WTC11 (cell line): ENCODE data around the gene MEN1. TPM values are rescaled to one million over a fixed set of nuclear protein-coding genes. Genes with fewer than 3 reads are reported as not detected.
"Not testable (repeated sequence)": the region's sequence is repeated elsewhere in the genome, so short reads cannot be mapped to it uniquely, and the experiment has no call there.

Experiments
- ATAC-seq: fragments of 200-7000 bp; cut with Tn5 transposase; 2 replicates; pipeline ENCODE4 v1.10.0; 2021; ENCODE audit warnings: mild to moderate bottlenecking, moderate library complexity
- CTCF ChIA-PET: fragments of 300-600 bp; sonication (Branson Sonifier 250); formaldehyde crosslinking; loops from one replicate; lab custom pipeline; 2021; ENCODE audit warnings: antibody characterized with exemption; lab: Charles Lee
- POLR2A ChIA-PET: fragments of 350-600 bp; sonication (Branson Sonifier 250); formaldehyde crosslinking; loops from one replicate; lab custom pipeline; 2021; ENCODE audit warnings: antibody characterized with exemption; lab: Charles Lee
- DNase-seq: peaks from one replicate; pipeline ENCODE4 v3.0.0; 2021; ENCODE audit warnings: low spot score
- H3K27ac Mint-ChIP-seq: 2 replicates; pipeline ENCODE4 v1.8.0; 2021; ENCODE audit warnings: mixed read lengths
- H3K27me3 Mint-ChIP-seq: 2 replicates; pipeline ENCODE4 v1.8.0; 2021; ENCODE audit warnings: low read depth, mild to moderate bottlenecking, moderate library complexity, mixed read lengths
- H3K36me3 Mint-ChIP-seq: 2 replicates; pipeline ENCODE4 v1.8.0; 2021; ENCODE audit warnings: mixed read lengths
- H3K4me1 Mint-ChIP-seq: 2 replicates; pipeline ENCODE4 v1.8.0; 2022; ENCODE audit warnings: mixed read lengths
- H3K4me3 Mint-ChIP-seq: 2 replicates; pipeline ENCODE4 v1.8.0; 2021; ENCODE audit warnings: mild to moderate bottlenecking, moderate library complexity, mixed read lengths
- H3K9me3 Mint-ChIP-seq: 2 replicates; pipeline ENCODE4 v1.8.0; 2021; ENCODE audit warnings: mixed read lengths
- CDX4 ChIP-seq: fragments of 250-450 bp; sonication (Bioruptor Pico); IDR thresholded peaks from 2 replicates; pipeline ENCODE4 v1.9.0; 2021; ENCODE audit warnings: moderate library complexity, mild to moderate bottlenecking, inconsistent platforms, borderline replicate concordance
- ERG ChIP-seq: fragments of 250-450 bp; sonication (Bioruptor Pico); IDR thresholded peaks from 2 replicates; pipeline ENCODE4 v1.8.0; 2021; ENCODE audit warnings: mild to moderate bottlenecking
- GABPB1 ChIP-seq: sonication (generic); formaldehyde crosslinking; IDR thresholded peaks from 2 replicates; pipeline ENCODE4 v1.8.1; 2023; ENCODE audit warnings: mild to moderate bottlenecking, missing genetic modification reagents
- MLX ChIP-seq: sonication (generic); formaldehyde crosslinking; IDR thresholded peaks from 2 replicates; pipeline ENCODE4 v1.8.1; 2023; ENCODE audit warnings: mild to moderate bottlenecking, missing genetic modification reagents, moderate library complexity
- MXD4 ChIP-seq: fragments of 250-450 bp; sonication (Bioruptor Pico); IDR thresholded peaks from 2 replicates; pipeline ENCODE4 v1.8.0; 2021; ENCODE audit warnings: mild to moderate bottlenecking, moderate library complexity, borderline replicate concordance
- NFATC4 ChIP-seq: fragments of 250-450 bp; sonication (Bioruptor Pico); IDR thresholded peaks from 2 replicates; pipeline ENCODE4 v1.9.0; 2021; ENCODE audit warnings: mild to moderate bottlenecking
- NFE2L1 ChIP-seq: sonication (generic); formaldehyde crosslinking; IDR thresholded peaks from 2 replicates; pipeline ENCODE4 v1.8.1; 2023; ENCODE audit warnings: missing genetic modification reagents
- NR3C1 ChIP-seq: sonication (generic); formaldehyde crosslinking; conservative IDR thresholded peaks from 2 replicates; pipeline ENCODE4 v1.8.1; 2023; ENCODE audit warnings: low read depth, mild to moderate bottlenecking, missing genetic modification reagents
- RELA ChIP-seq: sonication (generic); formaldehyde crosslinking; IDR thresholded peaks from 2 replicates; pipeline ENCODE4 v1.8.1; 2022; ENCODE audit warnings: missing genetic modification reagents, mild to moderate bottlenecking, borderline replicate concordance
- SMAD3 ChIP-seq: sonication (generic); formaldehyde crosslinking; IDR thresholded peaks from 2 replicates; pipeline ENCODE4 v1.8.0; 2022; ENCODE audit warnings: missing genetic modification reagents, mild to moderate bottlenecking, borderline replicate concordance
- SOX15 ChIP-seq: fragments of 250-450 bp; sonication (Bioruptor Pico); IDR thresholded peaks from 2 replicates; pipeline ENCODE4 v1.9.0; 2021; ENCODE audit warnings: mild to moderate bottlenecking
- TEAD4 ChIP-seq: sonication (generic); formaldehyde crosslinking; IDR thresholded peaks from 2 replicates; pipeline ENCODE4 v1.8.0; 2022; ENCODE audit warnings: mild to moderate bottlenecking, missing genetic modification reagents
- TP53 ChIP-seq: sonication (generic); formaldehyde crosslinking; IDR thresholded peaks from 2 replicates; pipeline ENCODE4 v1.8.1; 2023; ENCODE audit warnings: mild to moderate bottlenecking, missing genetic modification reagents
- ZNF263 ChIP-seq: sonication (generic); formaldehyde crosslinking; IDR thresholded peaks from 2 replicates; pipeline ENCODE4 v1.8.1; 2022; ENCODE audit warnings: low read depth, mild to moderate bottlenecking, moderate library complexity, missing genetic modification reagents
- ZNF281 ChIP-seq: sonication (generic); formaldehyde crosslinking; IDR thresholded peaks from 2 replicates; pipeline ENCODE4 v1.8.0; 2023; ENCODE audit warnings: mild to moderate bottlenecking, missing genetic modification reagents
- ZNF317 ChIP-seq: sonication (generic); formaldehyde crosslinking; IDR thresholded peaks from 2 replicates; pipeline ENCODE4 v1.8.1; 2023; ENCODE audit warnings: low read depth, mild to moderate bottlenecking, moderate library complexity, missing genetic modification reagents, borderline replicate concordance
- total RNA-seq: library from RNA; stranded (reverse); gene quantifications from 3 replicates; pipeline ENCODE4 v1.2.3, GENCODE V29; 2021
- TF ChIP-seq, protein P1 (sequence below): sonication (generic); formaldehyde crosslinking; IDR thresholded peaks from 2 replicates; pipeline ENCODE4 v1.8.0; 2022; ENCODE audit warnings: mild to moderate bottlenecking, missing genetic modification reagents
- TF ChIP-seq, protein P2 (sequence below): sonication (generic); formaldehyde crosslinking; IDR thresholded peaks from 2 replicates; pipeline ENCODE4 v1.8.0; 2022; ENCODE audit warnings: mild to moderate bottlenecking, missing genetic modification reagents

The MEN1 gene
- total RNA-seq, 1 experiment from 2014 or later, result 47.1 TPM

DNA sequence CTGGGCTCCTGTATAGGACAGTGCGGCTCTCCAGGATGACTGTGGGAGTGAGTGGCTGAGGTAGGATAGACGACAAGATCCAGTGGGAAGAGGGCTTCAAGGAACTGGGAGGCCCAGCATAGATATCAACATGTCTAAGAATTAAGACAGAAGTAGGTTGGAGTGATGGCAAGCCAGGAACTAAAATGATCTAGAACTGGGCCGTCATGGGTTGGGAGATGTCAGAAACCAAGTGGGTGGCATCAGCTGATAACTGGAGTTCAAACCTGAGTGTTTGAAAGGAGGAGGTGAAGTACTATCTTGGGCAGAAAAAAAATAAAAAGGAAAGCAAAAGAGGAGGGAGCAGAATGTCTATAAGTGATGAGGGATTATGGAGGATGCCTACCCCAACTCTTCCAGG is 7.1 kb upstream of the MEN1 start (continued):
- TF ChIP-seq CDX4 (CRISPR knock-in tag), result no peak

DNA sequence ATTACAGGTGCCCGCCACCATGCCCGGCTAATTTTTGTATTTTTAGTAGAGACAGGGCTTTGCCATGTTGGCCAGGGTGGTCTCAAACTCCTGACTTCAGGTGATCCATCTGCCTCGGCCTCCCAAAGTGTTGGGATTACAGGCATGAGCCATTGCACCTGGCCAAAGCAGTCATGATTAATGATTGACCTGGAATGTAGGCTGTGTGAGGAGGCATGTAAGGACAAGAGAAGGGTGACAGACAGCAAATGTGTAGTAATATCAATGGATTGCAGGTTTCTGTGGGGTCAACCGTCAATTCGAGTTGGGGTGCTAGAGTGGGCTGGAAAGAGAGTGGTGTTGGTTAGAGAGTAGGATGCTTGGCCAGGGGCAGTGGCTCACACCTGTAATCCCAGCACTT is 5.1 kb upstream of the MEN1 start:
- ChIA-PET POLR2A (interaction anchor here (0.6 kb wide), 2 partner anchors 90 to 1001 kb away, joined by 3 to 7 read pairs; no protein-coding TSS in a partner anchor), CTCF (interaction anchor here (0.6 to 1.2 kb wide), 4 partner anchors 24 to 73 kb away, joined by 3 to 7 read pairs (median 4); no protein-coding TSS in a partner anchor)
- H3K4me1 Mint-ChIP-seq, H3K9me3 Mint-ChIP-seq, H3K4me3 Mint-ChIP-seq, DNase-seq, ATAC-seq, H3K27ac Mint-ChIP-seq, H3K36me3 Mint-ChIP-seq, H3K27me3 Mint-ChIP-seq: not testable (repeated sequence)

GRCh38 chr11:64814712-64815187 is 4.4 kb upstream of the MEN1 start:
- no peaks in the 10 kb centered on the region for H3K9me3 Mint-ChIP-seq
- TF ChIP-seq SOX15 (CRISPR knock-in tag) (no peak), TEAD4 (CRISPR knock-in tag) (no peak), ERG (no peak), NFE2L1 (CRISPR knock-in tag) (no peak), MLX (CRISPR knock-in tag) (no peak), SMAD3 (CRISPR knock-in tag) (no peak), ZNF317 (CRISPR knock-in tag) (no peak), ZNF263 (CRISPR knock-in tag) (no peak), RELA (no peak), NFATC4 (CRISPR knock-in tag) (no peak), TP53 (CRISPR knock-in tag) (no peak)
- TF ChIP-seq, protein P1, sequence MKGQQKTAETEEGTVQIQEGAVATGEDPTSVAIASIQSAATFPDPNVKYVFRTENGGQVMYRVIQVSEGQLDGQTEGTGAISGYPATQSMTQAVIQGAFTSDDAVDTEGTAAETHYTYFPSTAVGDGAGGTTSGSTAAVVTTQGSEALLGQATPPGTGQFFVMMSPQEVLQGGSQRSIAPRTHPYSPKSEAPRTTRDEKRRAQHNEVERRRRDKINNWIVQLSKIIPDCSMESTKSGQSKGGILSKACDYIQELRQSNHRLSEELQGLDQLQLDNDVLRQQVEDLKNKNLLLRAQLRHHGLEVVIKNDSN (CRISPR knock-in tag), result no peak
- TF ChIP-seq, all 79 proteins: peak for 0
- Mint-ChIP-seq H3K4me1 (no peaks in the 10 kb centered on the region), H3K36me3 (no peaks in the 10 kb centered on the region), H3K27ac (0 out of 2 replicates have a peak overlapping the region, but pooled peaks have one; percentile 15), H3K4me3 (no peak overlapping the region), H3K27me3 (peaks cover 3% of the 10 kb centered on the region; the same call in 1 of the 2 replicates)
- ChIA-PET CTCF (interaction anchor here (1.2 kb wide), 1 partner anchor 73 kb away, joined by 3 read pairs; no protein-coding TSS in a partner anchor), POLR2A (no interaction called here)
- ATAC-seq (no peak), DNase-seq (no peak)

GRCh38 chr11:64813826-64814225 is 3.5 kb upstream of the MEN1 start:
- ATAC-seq (no peak), DNase-seq (no peak)
- Mint-ChIP-seq H3K36me3 (no peaks in the 10 kb centered on the region), H3K4me3 (no peak overlapping the region)
- TF ChIP-seq ZNF263 (CRISPR knock-in tag) (no peak), NR3C1 (no peak), MXD4 (CRISPR knock-in tag) (no peak), ZNF281 (CRISPR knock-in tag) (no peak), NFE2L1 (CRISPR knock-in tag) (no peak), GABPB1 (CRISPR knock-in tag) (no peak), TEAD4 (CRISPR knock-in tag) (no peak)
- TF ChIP-seq, protein P2, sequence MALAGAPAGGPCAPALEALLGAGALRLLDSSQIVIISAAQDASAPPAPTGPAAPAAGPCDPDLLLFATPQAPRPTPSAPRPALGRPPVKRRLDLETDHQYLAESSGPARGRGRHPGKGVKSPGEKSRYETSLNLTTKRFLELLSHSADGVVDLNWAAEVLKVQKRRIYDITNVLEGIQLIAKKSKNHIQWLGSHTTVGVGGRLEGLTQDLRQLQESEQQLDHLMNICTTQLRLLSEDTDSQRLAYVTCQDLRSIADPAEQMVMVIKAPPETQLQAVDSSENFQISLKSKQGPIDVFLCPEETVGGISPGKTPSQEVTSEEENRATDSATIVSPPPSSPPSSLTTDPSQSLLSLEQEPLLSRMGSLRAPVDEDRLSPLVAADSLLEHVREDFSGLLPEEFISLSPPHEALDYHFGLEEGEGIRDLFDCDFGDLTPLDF (CRISPR knock-in tag), result no peak
- TF ChIP-seq, all 79 proteins: peak for 0
- POLR2A ChIA-PET, result no interaction called here
- Mint-ChIP-seq H3K27me3 (peaks cover 3% of the 10 kb centered on the region; the same call in 1 of the 2 replicates), H3K27ac (no peak overlapping the region), H3K9me3 (no peaks in the 10 kb centered on the region), H3K4me1 (peaks cover 6% of the 10 kb centered on the region; the same call in 1 of the 2 replicates)
- CTCF ChIA-PET, result interaction anchor here (1.5 kb wide), 1 partner anchor 10 kb away, joined by 4 read pairs; no protein-coding TSS in a partner anchor
